MCF 10A (cell line): ENCODE data around the gene NAV3. TPM values are rescaled to one million over a fixed set of nuclear protein-coding genes. Genes with fewer than 3 reads are reported as not detected.

Experiments
- BruUV-seq: library from RNA; stranded (reverse); fragments of 400-500 nt; replicated peaks from 2 replicates; lab custom pipeline; 2021; lab: Mats Ljungman, UMichigan
- CTCF ChIA-PET: fragments of 300-600 bp; sonication (Branson Sonifier 250); formaldehyde crosslinking; extraction: SDS; loops from one replicate; lab custom pipeline; 2021; ENCODE audit warnings: antibody characterized with exemption, inconsistent platforms; lab: Yijun Ruan, JAX
- POLR2A ChIA-PET: fragments of 300-600, 350-650 bp; sonication (Branson Sonifier 250); formaldehyde crosslinking; extraction: SDS; loops from one replicate; lab custom pipeline; 2020; ENCODE audit warnings: antibody characterized with exemption, inconsistent platforms; lab: Yijun Ruan, JAX
- DNase-seq: peaks from one replicate; pipeline ENCODE4 v3.0.0-alpha.2; 2018; ENCODE audit not compliant: unreplicated experiment
- H3K27ac Mint-ChIP-seq: one replicate; pipeline ENCODE4 v1.8.0; 2022; ENCODE audit warnings: mild to moderate bottlenecking, low read depth, mixed read lengths; ENCODE audit not compliant: unreplicated experiment
- H3K27me3 Mint-ChIP-seq: one replicate; pipeline ENCODE4 v1.8.0; 2022; ENCODE audit warnings: mixed read lengths; ENCODE audit not compliant: insufficient read depth, unreplicated experiment
- H3K36me3 Mint-ChIP-seq: one replicate; pipeline ENCODE4 v1.8.0; 2022; ENCODE audit warnings: mild to moderate bottlenecking, moderate library complexity, mixed read lengths; ENCODE audit not compliant: insufficient read depth, unreplicated experiment
- H3K4me1 Mint-ChIP-seq: one replicate; pipeline ENCODE4 v1.8.0; 2022; ENCODE audit warnings: mixed read lengths; ENCODE audit not compliant: insufficient read depth, unreplicated experiment
- H3K4me3 Mint-ChIP-seq: one replicate; pipeline ENCODE4 v1.8.0; 2022; ENCODE audit warnings: mild to moderate bottlenecking, moderate library complexity, mixed read lengths; ENCODE audit not compliant: unreplicated experiment
- H3K9me3 Mint-ChIP-seq: one replicate; pipeline ENCODE4 v1.8.0; 2022; ENCODE audit warnings: mixed read lengths; ENCODE audit not compliant: unreplicated experiment
- intact Hi-C: fragments of 100-400 bp; cut with micrococcal nuclease; formaldehyde crosslinking; loops from 2 replicates; pipeline ENCODE4 v1.14.1; 2022
- total RNA-seq: library from RNA; stranded (reverse); gene quantifications from 2 replicates; pipeline ENCODE4 v1.2.3, GENCODE V29; 2022
- TF ChIP-seq, protein P1 (sequence below): fragments of 200-600 bp; IDR thresholded peaks from one replicate; pipeline ENCODE4 v1.8.0; 2022; ENCODE audit warnings: antibody characterized with exemption, mild to moderate bottlenecking; ENCODE audit not compliant: unreplicated experiment

The NAV3 gene
- total RNA-seq, 1 experiment from 2014 or later: 7.1 TPM

DNA sequence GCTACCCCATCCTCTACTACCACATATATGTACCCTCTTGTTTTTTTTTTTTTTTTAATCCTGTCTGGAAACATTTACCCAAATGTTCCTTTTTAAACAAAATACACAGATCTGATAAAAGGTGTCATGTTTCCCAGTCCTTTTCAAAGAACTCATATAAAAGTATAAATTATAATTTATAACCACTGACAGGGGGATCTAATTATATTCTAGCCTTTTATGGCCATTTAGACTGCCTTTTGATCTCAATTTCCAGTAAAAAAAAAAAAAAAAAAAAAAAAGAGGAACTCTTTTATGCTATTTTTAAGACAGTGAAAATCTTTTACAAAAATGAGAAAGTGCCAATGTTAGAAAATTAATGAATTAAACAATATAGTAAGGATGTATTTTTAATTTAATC lies 65.0 kb downstream of the NAV3 start:
- intact Hi-C loops: no loop called here
- H3K9me3 Mint-ChIP-seq: no peaks in the 10 kb centered on the region
- H3K36me3 Mint-ChIP-seq: no peaks in the 10 kb centered on the region
- no peak overlapping the region for H3K4me3 Mint-ChIP-seq
- H3K27ac Mint-ChIP-seq: no peak overlapping the region
- CTCF ChIA-PET: no interaction called here
- POLR2A ChIA-PET: no interaction called here
- H3K27me3 Mint-ChIP-seq: no peaks in the 10 kb centered on the region
- no peak for DNase-seq
- peaks cover 10% of the 10 kb centered on the region for H3K4me1 Mint-ChIP-seq
- no TSS peak for BruUV-seq
- TF ChIP-seq, protein P1, sequence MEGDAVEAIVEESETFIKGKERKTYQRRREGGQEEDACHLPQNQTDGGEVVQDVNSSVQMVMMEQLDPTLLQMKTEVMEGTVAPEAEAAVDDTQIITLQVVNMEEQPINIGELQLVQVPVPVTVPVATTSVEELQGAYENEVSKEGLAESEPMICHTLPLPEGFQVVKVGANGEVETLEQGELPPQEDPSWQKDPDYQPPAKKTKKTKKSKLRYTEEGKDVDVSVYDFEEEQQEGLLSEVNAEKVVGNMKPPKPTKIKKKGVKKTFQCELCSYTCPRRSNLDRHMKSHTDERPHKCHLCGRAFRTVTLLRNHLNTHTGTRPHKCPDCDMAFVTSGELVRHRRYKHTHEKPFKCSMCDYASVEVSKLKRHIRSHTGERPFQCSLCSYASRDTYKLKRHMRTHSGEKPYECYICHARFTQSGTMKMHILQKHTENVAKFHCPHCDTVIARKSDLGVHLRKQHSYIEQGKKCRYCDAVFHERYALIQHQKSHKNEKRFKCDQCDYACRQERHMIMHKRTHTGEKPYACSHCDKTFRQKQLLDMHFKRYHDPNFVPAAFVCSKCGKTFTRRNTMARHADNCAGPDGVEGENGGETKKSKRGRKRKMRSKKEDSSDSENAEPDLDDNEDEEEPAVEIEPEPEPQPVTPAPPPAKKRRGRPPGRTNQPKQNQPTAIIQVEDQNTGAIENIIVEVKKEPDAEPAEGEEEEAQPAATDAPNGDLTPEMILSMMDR: no peak

DNA sequence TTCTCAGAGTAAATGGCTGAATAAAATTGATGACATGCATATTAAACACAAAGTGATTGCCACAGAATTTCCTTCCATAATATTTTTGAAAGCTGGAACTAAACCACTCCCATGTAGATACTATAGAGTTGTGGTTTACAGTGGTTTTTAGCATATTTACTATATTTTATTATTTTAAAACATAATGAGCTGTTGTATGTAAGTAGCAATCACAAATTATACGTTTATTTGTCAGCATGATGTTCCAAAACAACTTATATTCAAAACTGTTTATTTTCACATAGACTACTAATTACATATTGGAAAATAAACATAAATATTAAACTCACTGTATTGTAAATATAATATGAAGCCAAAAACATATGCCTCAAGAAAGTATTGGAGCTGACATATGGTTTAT lies 77.2 kb downstream of the NAV3 start:
- H3K27ac Mint-ChIP-seq: no peak overlapping the region
- no peaks in the 10 kb centered on the region for H3K9me3 Mint-ChIP-seq
- POLR2A ChIA-PET: no interaction called here
- no peak overlapping the region for H3K4me3 Mint-ChIP-seq
- CTCF ChIA-PET: interaction anchor here (0.7 to 4.5 kb wide), 6 partner anchors 11 to 388 kb away, joined by 3 to 24 read pairs (median 4); no protein-coding TSS in a partner anchor
- intact Hi-C loops: no loop called here
- no peaks in the 10 kb centered on the region for H3K36me3 Mint-ChIP-seq
- TF ChIP-seq, protein P1: no peak
- no TSS peak for BruUV-seq
- no peaks in the 10 kb centered on the region for H3K4me1 Mint-ChIP-seq
- DNase-seq: no peak
- H3K27me3 Mint-ChIP-seq: no peaks in the 10 kb centered on the region

DNA sequence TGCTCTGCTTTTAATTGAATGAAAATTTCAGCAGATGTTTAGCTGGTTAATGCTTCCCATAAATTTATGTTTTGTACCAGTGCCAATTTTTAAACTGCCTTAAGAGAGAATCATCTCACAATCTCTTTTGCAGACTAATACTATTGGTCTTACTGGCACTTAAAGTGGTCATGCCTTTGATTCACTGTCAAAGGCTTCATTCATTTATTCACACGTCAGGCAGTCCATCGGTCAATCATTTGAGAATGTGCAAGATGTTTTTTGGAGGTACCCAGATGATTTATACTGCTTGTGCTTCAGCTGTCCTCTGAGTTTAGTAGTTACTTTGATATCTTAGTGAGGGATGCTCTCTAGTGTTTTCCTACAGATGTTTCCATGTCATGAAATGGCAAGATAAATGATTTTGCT lies 83.4 kb downstream of the NAV3 start:
- TF ChIP-seq, protein P1: no peak
- Mint-ChIP-seq H3K4me1 (no peaks in the 10 kb centered on the region), H3K27ac (no peak overlapping the region), H3K9me3 (no peaks in the 10 kb centered on the region), H3K27me3 (no peaks in the 10 kb centered on the region), H3K4me3 (no peak overlapping the region), H3K36me3 (no peaks in the 10 kb centered on the region)
- no peak for DNase-seq
- ChIA-PET CTCF (interaction anchor here (0.5 to 2.1 kb wide), 12 partner anchors 10 to 228 kb away, joined by 3 to 12 read pairs (median 4); no protein-coding TSS in a partner anchor), POLR2A (no interaction called here)
- no TSS peak for BruUV-seq
- intact Hi-C loops: no loop called here

DNA sequence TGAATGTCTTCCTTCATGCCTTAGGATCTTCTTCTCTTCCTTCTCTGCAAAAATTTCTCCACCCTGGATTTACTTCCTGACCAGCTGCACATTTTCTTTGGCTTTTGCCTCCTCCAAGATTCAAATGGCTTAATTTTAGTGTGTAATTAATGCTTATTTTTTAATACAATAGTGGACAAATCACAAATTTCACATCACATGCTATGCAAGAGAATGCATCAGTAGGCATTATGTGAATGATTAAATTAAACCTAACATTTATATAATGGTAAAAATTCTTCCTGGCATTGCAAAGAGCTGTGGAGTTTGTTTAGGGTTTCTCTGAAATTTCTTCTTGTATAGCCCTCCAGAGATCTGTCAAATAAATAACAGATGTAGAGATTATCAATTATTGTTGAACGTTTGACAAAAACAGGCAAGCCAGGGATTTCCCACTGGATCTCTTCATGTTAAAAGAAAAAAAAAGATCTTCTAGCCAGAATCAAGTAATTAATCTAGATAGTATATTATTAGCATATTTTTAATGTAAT lies 84.4 kb downstream of the NAV3 start:
- H3K9me3 Mint-ChIP-seq: no peaks in the 10 kb centered on the region
- H3K36me3 Mint-ChIP-seq: no peaks in the 10 kb centered on the region
- intact Hi-C loops: no loop called here
- no peaks in the 10 kb centered on the region for H3K4me1 Mint-ChIP-seq
- CTCF ChIA-PET: interaction anchor here (0.6 to 2.1 kb wide), 6 partner anchors 10 to 877 kb away, joined by 3 to 12 read pairs (median 4); no protein-coding TSS in a partner anchor
- no TSS peak for BruUV-seq
- no peak for DNase-seq
- TF ChIP-seq, protein P1: no peak
- POLR2A ChIA-PET: no interaction called here
- no peak overlapping the region for H3K27ac Mint-ChIP-seq
- H3K4me3 Mint-ChIP-seq: no peak overlapping the region
- H3K27me3 Mint-ChIP-seq: no peaks in the 10 kb centered on the region
